NK-92 (cell line): ENCODE results near the gene PLOD1.
"Not testable (repeated sequence)": the region's sequence is repeated elsewhere in the genome, so short reads cannot be mapped to it uniquely, and the experiment has no call there.

Source experiments
- DNase-seq: peaks from one replicate; lab custom pipeline; 2025; ENCODE audit not compliant: unreplicated experiment; lab: John Stamatoyannopoulos, UW

Gene PLOD1

GRCh38 chr1:12005488-12006166, 71.1 kb downstream of the PLOD1 start:
- DNase-seq: no peak

- no peak for DNase-seq
Measured at GRCh38 chr1:12006167-12006921, 71.8 kb downstream of the PLOD1 start.

GRCh38 chr1:12007204-12007603, 72.7 kb downstream of the PLOD1 start:
- no peak for DNase-seq

GRCh38 chr1:12008355-12008754, 73.8 kb downstream of the PLOD1 start:
- not testable (repeated sequence) for DNase-seq

- DNase-seq: no peak
Measured at GRCh38 chr1:12009318-12009947, 74.9 kb downstream of the PLOD1 start.

- DNase-seq: no peak
Measured at GRCh38 chr1:12010746-12011570, 76.4 kb downstream of the PLOD1 start.

GRCh38 chr1:12011998-12012397, 77.5 kb downstream of the PLOD1 start:
- no peak for DNase-seq

- no peak for DNase-seq
Measured at GRCh38 chr1:12012560-12013316, 78.2 kb downstream of the PLOD1 start.

- DNase-seq: no peak
Measured at GRCh38 chr1:12014141-12014991, 79.8 kb downstream of the PLOD1 start.

- no peak for DNase-seq
Measured at GRCh38 chr1:12015001-12015491, 80.5 kb downstream of the PLOD1 start.

- no peak for DNase-seq
Measured at GRCh38 chr1:12015499-12015898, 81.0 kb downstream of the PLOD1 start.

GRCh38 chr1:12016182-12016581, 81.7 kb downstream of the PLOD1 start:
- no peak for DNase-seq

GRCh38 chr1:12019858-12020509, 85.5 kb downstream of the PLOD1 start:
- DNase-seq: no peak

- no peak for DNase-seq
Measured at GRCh38 chr1:12021616-12022015, 87.1 kb downstream of the PLOD1 start.

GRCh38 chr1:12022036-12022435, 87.5 kb downstream of the PLOD1 start:
- DNase-seq: no peak
